Activated CD4-positive, alpha-beta T cell treated with anti-CD3 and anti-CD28 coated beads, Interleukin-2, amount 50 U/mL, for 16 hours (primary cell): ENCODE measurements around the gene KIRREL2.

ENCODE experiments used
- DNase-seq: peaks from one replicate; pipeline ENCODE4 v3.0.0-alpha.2; 2020

KIRREL2 gene

GRCh38 chr19:35845215-35846037, 11.3 kb upstream of the KIRREL2 start:
- no peak for DNase-seq

DNA sequence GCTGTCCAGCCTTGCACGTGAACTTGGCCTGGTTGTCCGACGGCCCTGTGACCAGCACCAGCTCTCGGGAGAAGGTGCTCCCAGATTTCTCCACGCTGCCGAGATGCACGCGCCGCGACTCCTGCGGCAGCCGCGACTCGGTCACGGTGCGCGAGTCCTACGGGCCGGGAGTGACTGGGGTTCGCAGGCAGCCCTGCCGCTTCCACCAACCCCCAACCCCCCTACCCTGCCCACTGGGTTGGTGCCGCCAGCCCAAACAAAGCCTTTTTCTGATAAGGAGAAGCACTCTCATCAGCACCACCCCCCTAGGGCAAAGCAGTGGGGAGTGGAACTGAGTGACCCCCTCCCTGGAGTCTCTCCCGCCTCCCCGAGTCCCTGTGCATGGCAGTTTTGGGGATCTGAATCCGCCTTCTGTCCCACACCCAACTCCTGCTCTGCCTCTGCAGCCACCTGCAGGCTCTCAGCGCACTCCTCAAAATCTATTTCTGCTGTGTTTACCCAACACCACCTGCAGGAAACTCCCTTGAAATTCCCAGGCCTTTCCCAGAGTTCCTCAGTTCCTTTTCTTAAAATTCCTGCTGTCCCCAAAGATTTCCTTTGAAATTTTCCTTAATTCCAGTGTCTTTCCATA, 10.6 kb upstream of the KIRREL2 start:
- DNase-seq: no peak

- DNase-seq: no peak
These were observed 8.8 kb upstream of the KIRREL2 start for GRCh38 chr19:35847911-35848310.

DNA sequence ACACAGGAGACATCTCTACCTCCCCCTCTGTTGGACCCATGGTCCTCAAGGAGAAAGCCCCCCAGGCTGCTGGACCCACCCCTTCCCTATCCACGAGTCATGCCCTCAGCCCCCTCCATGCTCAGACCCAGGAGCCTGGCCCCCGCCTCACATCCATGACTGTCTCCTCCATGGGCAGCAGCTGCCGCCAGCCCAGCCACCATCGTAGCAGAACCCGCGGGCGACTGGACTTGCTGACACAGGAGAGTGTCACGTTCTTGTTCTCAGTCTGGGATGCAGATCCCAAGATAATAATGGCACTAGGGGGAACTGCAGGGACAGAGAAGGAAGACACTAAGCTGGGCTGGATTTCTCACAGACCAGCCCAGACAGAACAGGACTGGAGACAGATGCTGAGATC, 8.2 kb upstream of the KIRREL2 start:
- DNase-seq: no peak

DNA sequence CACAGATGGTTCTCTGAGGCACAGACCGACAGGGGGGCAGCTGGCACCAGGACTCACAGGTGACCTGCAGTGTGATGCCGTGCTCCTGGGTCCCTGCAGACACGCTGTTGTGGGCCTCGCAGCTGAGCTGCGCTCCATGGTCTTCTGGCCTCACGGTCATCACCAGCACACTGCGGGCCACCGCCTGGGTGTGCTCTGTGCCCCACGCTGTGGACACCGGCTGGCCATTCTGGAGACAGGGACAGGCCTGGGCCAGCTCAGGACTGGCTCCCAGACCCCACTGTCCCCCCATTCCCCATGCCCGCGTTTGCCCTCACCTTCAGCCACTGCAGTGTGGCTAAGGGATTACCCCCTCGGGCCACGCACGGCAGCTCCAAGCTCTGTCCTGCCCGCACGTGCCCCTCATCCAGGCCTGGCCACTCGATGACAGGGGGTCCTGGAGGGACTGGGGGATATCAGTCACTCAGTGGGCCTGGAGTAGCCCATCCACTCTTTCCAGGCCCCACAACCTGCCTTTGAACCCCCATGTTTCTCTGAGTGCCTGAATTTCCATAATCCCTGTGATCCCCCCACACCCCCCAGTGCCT, 7.7 kb upstream of the KIRREL2 start:
- no peak for DNase-seq

GRCh38 chr19:35851213-35852028, 5.3 kb upstream of the KIRREL2 start:
- DNase-seq: no peak

DNA sequence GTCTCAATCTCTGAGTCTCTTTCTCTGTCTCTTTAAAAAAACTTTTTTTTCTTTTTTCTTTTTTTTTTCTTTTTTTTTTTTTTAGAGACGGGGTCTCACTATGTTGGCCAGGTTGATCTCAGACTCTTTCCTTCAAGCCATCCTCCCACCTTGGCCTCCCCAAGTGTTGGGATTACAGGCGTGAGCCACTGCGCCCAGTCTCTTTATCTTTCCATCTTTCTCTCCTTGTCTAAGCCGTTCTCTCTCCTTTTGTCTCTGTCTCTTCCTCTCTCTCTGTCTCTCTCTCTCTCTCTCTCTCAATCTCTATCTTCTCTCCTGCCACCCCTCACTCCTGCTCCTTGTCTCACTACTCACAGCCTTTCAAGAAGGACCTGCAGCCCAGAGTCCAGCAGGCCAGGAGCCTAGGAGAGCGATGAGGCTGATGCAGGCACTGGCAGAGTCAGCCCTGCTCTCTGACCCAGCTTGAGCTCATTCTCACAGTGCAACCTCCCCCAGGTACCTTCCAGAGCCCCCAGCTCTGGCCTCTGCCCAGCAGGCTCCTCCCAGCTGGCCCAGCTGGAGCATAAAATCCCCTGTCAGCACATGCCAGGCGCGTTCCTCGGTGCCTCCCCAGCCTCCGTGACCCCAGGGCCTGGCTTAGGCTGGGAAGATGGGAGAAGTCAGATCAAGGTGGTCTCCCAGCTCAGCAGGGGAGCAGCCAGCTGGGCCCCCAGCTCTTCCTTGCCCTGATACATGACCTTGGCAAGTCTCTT, 4.5 kb upstream of the KIRREL2 start, which contains the start of gene NPHS1:
Gene NPHS1 (minus strand): TSS at position 476 of the 752 bp plus-strand sequence. CDS start 667 bp downstream, outside the sequence.
- no peak for DNase-seq

- DNase-seq: no peak
These were observed 3.5 kb upstream of the KIRREL2 start for GRCh38 chr19:35853038-35853756.

DNA sequence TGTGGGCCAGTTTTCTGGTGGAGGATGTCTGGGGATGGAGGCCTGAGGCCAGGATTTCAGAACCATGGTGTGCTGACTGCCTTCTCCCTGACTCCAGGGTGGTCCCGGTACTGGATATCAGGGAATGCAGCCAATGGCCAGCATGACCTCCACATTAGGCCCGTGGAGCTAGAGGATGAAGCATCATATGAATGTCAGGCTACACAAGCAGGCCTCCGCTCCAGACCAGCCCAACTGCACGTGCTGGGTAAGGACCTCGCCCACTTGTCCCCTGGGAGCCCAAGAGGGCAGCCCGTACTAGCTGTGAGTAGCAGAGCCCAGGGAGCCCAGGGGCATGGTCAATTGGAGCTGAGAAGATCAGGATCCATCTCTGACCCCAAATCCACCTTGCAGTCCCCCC, 1.6 kb downstream of the KIRREL2 start:
- no peak for DNase-seq

- DNase-seq: no peak
These were observed 2.7 kb downstream of the KIRREL2 start for GRCh38 chr19:35859414-35859813.

DNA sequence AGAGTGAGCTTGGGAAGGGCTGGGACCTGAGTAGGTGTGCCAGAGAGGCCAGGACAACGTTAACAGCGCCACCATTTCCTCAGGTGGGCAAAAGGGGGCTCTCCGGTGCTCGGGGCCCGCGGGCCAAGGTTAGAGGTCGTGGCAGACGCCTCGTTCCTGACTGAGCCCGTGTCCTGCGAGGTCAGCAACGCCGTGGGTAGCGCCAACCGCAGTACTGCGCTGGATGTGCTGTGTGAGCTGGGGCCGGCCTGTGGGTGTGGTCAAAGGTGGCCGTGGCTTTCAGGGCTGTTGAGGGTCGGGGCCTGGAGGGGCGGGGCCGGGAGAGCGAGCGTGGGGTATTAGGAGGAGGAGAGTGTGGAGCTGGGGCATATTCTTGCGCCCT, 3.7 kb downstream of the KIRREL2 start:
- no peak for DNase-seq

DNA sequence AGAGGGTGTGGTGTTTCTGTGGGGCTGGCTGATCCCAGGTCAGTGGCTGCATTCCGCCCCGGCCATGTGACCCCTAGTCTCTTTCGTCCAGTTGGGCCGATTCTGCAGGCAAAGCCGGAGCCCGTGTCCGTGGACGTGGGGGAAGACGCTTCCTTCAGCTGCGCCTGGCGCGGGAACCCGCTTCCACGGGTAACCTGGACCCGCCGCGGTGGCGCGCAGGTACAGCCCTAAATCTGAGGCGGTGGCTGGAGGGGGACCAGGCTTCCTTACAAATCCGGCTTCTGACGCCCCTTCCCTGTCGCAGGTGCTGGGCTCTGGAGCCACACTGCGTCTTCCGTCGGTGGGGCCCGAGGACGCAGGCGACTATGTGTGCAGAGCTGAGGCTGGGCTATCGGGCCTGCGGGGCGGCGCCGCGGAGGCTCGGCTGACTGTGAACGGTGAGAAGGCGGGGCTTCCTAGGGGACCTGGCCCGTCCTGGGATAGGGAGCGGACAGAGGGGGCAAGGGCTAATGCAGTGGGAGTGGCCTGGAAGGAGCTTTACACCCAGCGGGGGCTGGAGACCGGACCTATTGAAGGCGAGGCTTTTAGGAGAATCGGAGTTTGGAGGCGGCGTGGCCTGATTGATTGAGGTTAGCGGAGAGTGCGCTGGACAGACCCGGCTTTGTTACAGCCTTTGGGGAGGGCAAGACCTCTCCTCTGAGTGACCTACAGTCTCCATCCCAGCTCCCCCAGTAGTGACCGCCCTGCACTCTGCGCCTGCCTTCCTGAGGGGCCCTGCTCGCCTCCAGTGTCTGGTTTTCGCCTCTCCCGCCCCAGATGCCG, 4.3 kb downstream of the KIRREL2 start:
- no peak for DNase-seq

GRCh38 chr19:35861640-35862160, 5.0 kb downstream of the KIRREL2 start:
- no peak for DNase-seq

DNA sequence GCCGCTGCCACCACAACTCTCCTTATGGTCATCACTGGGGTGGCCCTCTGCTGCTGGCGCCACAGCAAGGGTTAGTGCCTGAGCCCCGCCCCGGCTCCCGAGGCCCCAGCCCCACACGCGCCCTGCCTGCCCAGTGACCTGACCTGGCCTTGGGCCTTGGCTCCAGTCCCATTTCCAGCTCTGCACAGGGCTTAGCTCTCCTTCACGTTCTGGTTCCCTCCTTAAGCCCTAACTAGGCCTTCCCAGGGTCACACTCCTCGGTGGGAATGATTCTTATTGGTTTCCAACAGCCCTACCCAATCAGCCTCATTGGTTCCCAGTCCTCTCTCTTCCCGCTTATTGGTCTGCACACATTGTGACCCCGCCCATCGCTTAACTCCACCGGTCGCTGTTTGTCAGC, 5.8 kb downstream of the KIRREL2 start:
- no peak for DNase-seq

GRCh38 chr19:35863018-35863417, 6.3 kb downstream of the KIRREL2 start:
- no peak for DNase-seq

GRCh38 chr19:35868172-35868822, 11.6 kb downstream of the KIRREL2 start, which contains the start of gene APLP1:
APLP1 (plus strand) TSS chr19:35868574; CDS start chr19:35868637, 63 bp downstream.
- DNase-seq: peak; percentile 56

GRCh38 chr19:35868823-35869326, 12.2 kb downstream of the KIRREL2 start:
- DNase-seq: no peak

GRCh38 chr19:35869327-35870123, 12.8 kb downstream of the KIRREL2 start:
- DNase-seq: peak; percentile 91
